Body of pancreas (tissue), 4 donors: ENCODE measurements around the gene PGA5.
"Not testable (repeated sequence)": the region's sequence is repeated elsewhere in the genome, so short reads cannot be mapped to it uniquely, and the experiment has no call there.

ENCODE experiments used
- CTCF ChIP-seq, 7 experiments: fragments of 450-650 bp in 4 of 7; fragments of 200-600 bp in 3 of 7; sonication (generic) in 3 of 7; IDR thresholded peaks; one replicate each; pipeline ENCODE4 v1.5.1; 2016 to 2019; ENCODE audit warnings: antibody characterized with exemption in 7 of 7
- POLR2A ChIP-seq, 3 donors: fragments of 450-650 bp; IDR thresholded peaks; one replicate each; pipeline ENCODE4 v1.6.1; 2016; ENCODE audit warnings: antibody characterized with exemption in 3 of 3, mild to moderate bottlenecking in 2 of 3

- TF ChIP-seq CTCF, POLR2A (IDR thresholded peaks at IDR 0.05): not testable (repeated sequence)
These were observed 8.3 kb upstream of the PGA5 start for GRCh38 chr11:61232548-61233145.
